Suprapubic skin (tissue), 4 donors: ENCODE results near the gene POLQ. TPM values are rescaled to one million over a fixed set of nuclear protein-coding genes. Genes with fewer than 3 reads are reported as not detected.
A peak's percentile ranks its signal among the peaks of the same experiment; 100 is the strongest.

ENCODE experiments used
- DNase-seq, 2 donors: peaks; one replicate each; pipeline ENCODE4 v3.0.0-alpha.2; 2019; ENCODE audit warnings: low spot score in 2 of 2
- H3K27ac ChIP-seq: fragments of 200-600 bp; sonication (generic); one replicate; pipeline ENCODE4 v1.5.1; 2019
- H3K27me3 ChIP-seq: fragments of 200-600 bp; sonication (generic); one replicate; pipeline ENCODE4 v1.5.1; 2019
- H3K36me3 ChIP-seq: fragments of 200-600 bp; sonication (generic); one replicate; pipeline ENCODE4 v1.5.1; 2019
- H3K4me1 ChIP-seq: fragments of 200-600 bp; sonication (generic); one replicate; pipeline ENCODE4 v1.5.1; 2019
- H3K4me3 ChIP-seq: fragments of 200-600 bp; sonication (generic); one replicate; pipeline ENCODE4 v1.5.1; 2019; ENCODE audit warnings: mild to moderate bottlenecking
- H3K9me3 ChIP-seq: fragments of 200-600 bp; sonication (generic); one replicate; pipeline ENCODE4 v1.5.1; 2019
- CTCF ChIP-seq, 2 donors: fragments of 200-600 bp in 1 of 2; fragments of 450-650 bp in 1 of 2; sonication (generic) in 1 of 2; IDR thresholded peaks; one replicate each; pipeline ENCODE4 v1.5.1; 2016 to 2019; ENCODE audit warnings: antibody characterized with exemption in 2 of 2, mild to moderate bottlenecking in 1 of 2, moderate library complexity in 1 of 2
- EP300 ChIP-seq: sonication (generic); formaldehyde crosslinking; IDR thresholded peaks from one replicate; pipeline ENCODE4 v1.6.1; 2017; ENCODE audit warnings: antibody characterized with exemption
- POLR2A ChIP-seq, 2 donors: fragments of 450-650 bp; IDR thresholded peaks; one replicate each; pipeline ENCODE4 v1.6.1; 2017; ENCODE audit warnings: antibody characterized with exemption in 2 of 2, mild to moderate bottlenecking in 2 of 2, moderate library complexity in 2 of 2
- POLR2AphosphoS5 ChIP-seq, 3 donors: sonication (generic); formaldehyde crosslinking; IDR thresholded peaks; one replicate each; pipeline ENCODE4 v1.6.1; 2017; ENCODE audit warnings: antibody characterized with exemption in 3 of 3
- WGBS: methylation state at CpG from one replicate; pipeline ENCODE4 v1.1.5; 2018; 5-methylcytosine and 5-hydroxymethylcytosine counted together
- total RNA-seq, 4 donors: library from RNA; depleted of rRNA; stranded (reverse); fragments of >200 nt; gene quantifications; one replicate each; pipeline ENCODE4 v1.1.0, GENCODE V29; 2016

POLQ gene
- total RNA-seq, 4 donors from 2014 or later, result 0.76 to 2.4 (median 0.84) TPM

GRCh38 chr3:121557426-121557934, 11.7 kb upstream of the POLQ start:
- H3K9me3 ChIP-seq, result no peaks in the 10 kb centered on the region
- no peak for DNase-seq
- 96% methylated on average over 5 of the region's 5 CpGs for WGBS
- no peak overlapping the region for H3K27ac ChIP-seq
- no peaks in the 10 kb centered on the region for H3K27me3 ChIP-seq
- TF ChIP-seq EP300 (no peak), POLR2A (IDR thresholded peaks at IDR 0.05) (no peak), CTCF (IDR thresholded peaks at IDR 0.05) (no peak), POLR2AphosphoS5 (IDR thresholded peaks at IDR 0.05) (no peak)
- no peaks in the 10 kb centered on the region for H3K36me3 ChIP-seq
- H3K4me1 ChIP-seq, result peaks cover 5% of the 10 kb centered on the region
- H3K4me3 ChIP-seq, result no peak overlapping the region

GRCh38 chr3:121552797-121553196, 7.0 kb upstream of the POLQ start:
- Histone ChIP-seq H3K4me1 (no peaks in the 10 kb centered on the region), H3K4me3 (no peak overlapping the region), H3K36me3 (no peaks in the 10 kb centered on the region), H3K9me3 (no peaks in the 10 kb centered on the region), H3K27me3 (no peaks in the 10 kb centered on the region), H3K27ac (no peak overlapping the region)
- TF ChIP-seq POLR2AphosphoS5 (IDR thresholded peaks at IDR 0.05) (no peak), POLR2A (IDR thresholded peaks at IDR 0.05) (no peak), EP300 (no peak), CTCF (IDR thresholded peaks at IDR 0.05) (no peak)
- WGBS, result 74% methylated on average over 3 of the region's 3 CpGs
- DNase-seq, result no peak

- H3K36me3 ChIP-seq, result no peaks in the 10 kb centered on the region
- no peak for TF ChIP-seq POLR2AphosphoS5 (IDR thresholded peaks at IDR 0.05)
- no peak for TF ChIP-seq POLR2A (IDR thresholded peaks at IDR 0.05)
- no peak for TF ChIP-seq EP300
- no peak for TF ChIP-seq CTCF (IDR thresholded peaks at IDR 0.05)
- H3K27me3 ChIP-seq, result no peaks in the 10 kb centered on the region
- H3K4me1 ChIP-seq, result no peaks in the 10 kb centered on the region
- no peak for DNase-seq
- H3K9me3 ChIP-seq, result no peaks in the 10 kb centered on the region
- H3K4me3 ChIP-seq, result no peak overlapping the region
- H3K27ac ChIP-seq, result no peak overlapping the region
- WGBS, result 67% methylated on average over 4 of the region's 4 CpGs
These were observed 6.6 kb upstream of the POLQ start for GRCh38 chr3:121552379-121552778.

- Histone ChIP-seq H3K4me1 (peaks cover 14% of the 10 kb centered on the region), H3K4me3 (peak overlapping the region; percentile 62), H3K9me3 (no peaks in the 10 kb centered on the region), H3K27ac (no peak overlapping the region), H3K27me3 (no peaks in the 10 kb centered on the region), H3K36me3 (no peaks in the 10 kb centered on the region)
- 3% methylated on average over 15 of the region's 18 CpGs for WGBS
- TF ChIP-seq POLR2A (IDR thresholded peaks at IDR 0.05) (no peak), EP300 (no peak), CTCF (IDR thresholded peaks at IDR 0.05) (no peak), POLR2AphosphoS5 (IDR thresholded peaks at IDR 0.05) (no peak)
- no peak for DNase-seq
These were observed 677 bp downstream of the POLQ start for GRCh38 chr3:121545049-121545573.

GRCh38 chr3:121542924-121543323, 2.9 kb downstream of the POLQ start:
- TF ChIP-seq POLR2A (IDR thresholded peaks at IDR 0.05) (no peak), EP300 (no peak), CTCF (IDR thresholded peaks at IDR 0.05) (no peak), POLR2AphosphoS5 (IDR thresholded peaks at IDR 0.05) (no peak)
- Histone ChIP-seq H3K4me3 (no peak overlapping the region), H3K4me1 (peaks cover 14% of the 10 kb centered on the region), H3K27me3 (no peaks in the 10 kb centered on the region), H3K36me3 (no peaks in the 10 kb centered on the region), H3K9me3 (no peaks in the 10 kb centered on the region), H3K27ac (no peak overlapping the region)
- DNase-seq, result no peak
